Activated CD4-positive, alpha-beta T cell treated with anti-CD3 and anti-CD28 coated beads, Interleukin-2, amount 50 U/mL, for 1 hour (primary cell): ENCODE data around the gene XPR1.

Experiments used
- DNase-seq: peaks from one replicate; pipeline ENCODE4 v3.0.0-alpha.2; 2020

Gene XPR1

DNA sequence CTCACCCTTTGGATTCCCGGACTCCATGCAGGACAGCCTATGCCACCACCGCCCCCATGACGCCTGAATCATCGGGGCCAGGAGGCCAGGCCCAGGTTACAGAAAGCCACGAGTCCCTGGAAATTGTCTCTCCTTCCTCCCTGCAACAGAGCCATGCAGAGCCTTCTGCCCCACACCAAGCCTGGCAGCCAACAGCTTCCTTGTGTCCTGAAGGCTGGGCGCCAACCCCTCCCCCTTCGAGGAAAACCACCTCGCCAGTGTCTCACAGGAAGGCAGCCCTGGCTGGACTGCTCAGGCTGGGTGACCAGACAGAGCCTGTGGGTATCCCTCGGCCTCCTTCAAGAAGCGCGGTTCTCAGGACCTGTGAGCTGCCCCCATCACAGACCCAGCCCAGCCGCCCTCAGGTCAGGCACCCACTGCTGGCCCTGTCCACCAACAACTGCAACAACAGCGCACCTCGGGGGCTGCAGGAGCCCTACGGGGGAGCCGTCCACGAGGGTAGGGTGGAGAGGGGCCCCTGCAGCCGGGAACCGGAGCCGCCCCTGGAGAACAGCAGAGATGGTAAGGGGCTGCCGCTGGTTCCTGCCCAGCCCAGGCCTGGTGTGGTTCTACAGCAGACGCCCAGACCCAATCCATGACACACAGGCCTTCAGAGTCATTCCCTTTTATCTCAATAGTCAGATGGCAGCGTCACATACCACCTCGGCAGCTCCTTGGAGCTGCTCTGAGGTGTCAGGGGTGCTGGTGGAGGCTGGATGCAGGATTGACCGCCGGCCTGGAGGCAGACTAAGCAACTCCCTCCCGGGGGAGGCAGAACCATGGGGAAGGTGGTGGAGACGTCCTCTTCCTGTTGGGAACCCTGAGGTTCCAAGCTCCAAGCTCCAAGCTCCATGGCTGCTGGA is 304.5 kb downstream of the XPR1 start:
- no peak for DNase-seq

- no peak for DNase-seq
Observed at GRCh38 chr1:180937012-180937372, 305.2 kb downstream of the XPR1 start.

GRCh38 chr1:180937624-180938225 is 305.9 kb downstream of the XPR1 start:
- DNase-seq: no peak

- no peak for DNase-seq
Observed at GRCh38 chr1:180939073-180939710, 307.4 kb downstream of the XPR1 start.

- DNase-seq: no peak
Observed at GRCh38 chr1:180939711-180940103, 307.9 kb downstream of the XPR1 start.
